Osteocyte (in vitro differentiated cells): ENCODE results near the gene ST14. TPM values are rescaled to one million over a fixed set of nuclear protein-coding genes. Genes with fewer than 3 reads are reported as not detected.

Experiments used
- DNase-seq: peaks from one replicate; pipeline ENCODE4 v3.0.0; 2021; ENCODE audit warnings: mixed read lengths; ENCODE audit not compliant: unreplicated experiment; ENCODE audit errors: extremely low spot score
- H3K27ac Mint-ChIP-seq: one replicate; pipeline ENCODE4 v1.8.0; 2021; ENCODE audit warnings: mild to moderate bottlenecking, mixed read lengths; ENCODE audit not compliant: unreplicated experiment
- H3K27me3 Mint-ChIP-seq: one replicate; pipeline ENCODE4 v1.8.0; 2021; ENCODE audit warnings: mixed read lengths; ENCODE audit not compliant: unreplicated experiment
- H3K36me3 Mint-ChIP-seq: one replicate; pipeline ENCODE4 v1.8.0; 2021; ENCODE audit warnings: mixed read lengths; ENCODE audit not compliant: unreplicated experiment
- H3K4me1 Mint-ChIP-seq: one replicate; pipeline ENCODE4 v1.8.0; 2021; ENCODE audit warnings: mixed read lengths; ENCODE audit not compliant: unreplicated experiment
- H3K4me3 Mint-ChIP-seq: one replicate; pipeline ENCODE4 v1.8.0; 2021; ENCODE audit warnings: mild to moderate bottlenecking, moderate library complexity, mixed read lengths; ENCODE audit not compliant: unreplicated experiment
- H3K9me3 Mint-ChIP-seq: one replicate; pipeline ENCODE4 v1.8.0; 2021; ENCODE audit warnings: mixed read lengths; ENCODE audit not compliant: unreplicated experiment
- CTCF ChIP-seq: fragments of 200-600 bp; sonication (generic); IDR thresholded peaks from 2 replicates; pipeline ENCODE4 v1.5.0; 2021; ENCODE audit warnings: antibody characterized with exemption, mild to moderate bottlenecking, moderate library complexity
- total RNA-seq: library from RNA; stranded (reverse); gene quantifications from 2 replicates; pipeline ENCODE4 v1.2.1, GENCODE V29; 2021

The ST14 gene
- total RNA-seq, 1 donor from 2014 or later, result not detected

- no peak overlapping the region for H3K27ac Mint-ChIP-seq
- TF ChIP-seq CTCF, result no peak
- no peaks in the 10 kb centered on the region for H3K9me3 Mint-ChIP-seq
- H3K36me3 Mint-ChIP-seq, result peaks cover 21% of the 10 kb centered on the region
- no peak overlapping the region for H3K4me3 Mint-ChIP-seq
- no peak for DNase-seq
- no peaks in the 10 kb centered on the region for H3K27me3 Mint-ChIP-seq
- H3K4me1 Mint-ChIP-seq, result no peaks in the 10 kb centered on the region
These were observed 10.7 kb upstream of the ST14 start for GRCh38 chr11:130148796-130149326.

- H3K27me3 Mint-ChIP-seq, result no peaks in the 10 kb centered on the region
- no peak overlapping the region for H3K27ac Mint-ChIP-seq
- no peak overlapping the region for H3K4me3 Mint-ChIP-seq
- no peaks in the 10 kb centered on the region for H3K4me1 Mint-ChIP-seq
- peaks cover 10% of the 10 kb centered on the region for H3K36me3 Mint-ChIP-seq
- no peaks in the 10 kb centered on the region for H3K9me3 Mint-ChIP-seq
- DNase-seq, result no peak
- TF ChIP-seq CTCF, result no peak
These were observed 8.8 kb upstream of the ST14 start for GRCh38 chr11:130150790-130151189.

- DNase-seq, result no peak
These were observed 8.4 kb upstream of the ST14 start for GRCh38 chr11:130151196-130151595.

GRCh38 chr11:130156108-130157022, 3.2 kb upstream of the ST14 start:
- no peak overlapping the region for H3K4me3 Mint-ChIP-seq
- no peaks in the 10 kb centered on the region for H3K9me3 Mint-ChIP-seq
- peaks cover 25% of the 10 kb centered on the region for H3K27me3 Mint-ChIP-seq
- no peak overlapping the region for H3K27ac Mint-ChIP-seq
- H3K4me1 Mint-ChIP-seq, result peaks cover 22% of the 10 kb centered on the region
- DNase-seq, result no peak
- no peaks in the 10 kb centered on the region for H3K36me3 Mint-ChIP-seq
- no peak for TF ChIP-seq CTCF

More at GRCh38 chr11:130151196-130151595, 8.4 kb upstream of the ST14 start:
- H3K4me3 Mint-ChIP-seq, result no peak overlapping the region
- peaks cover 10% of the 10 kb centered on the region for H3K36me3 Mint-ChIP-seq
- H3K27ac Mint-ChIP-seq, result no peak overlapping the region
- TF ChIP-seq CTCF, result no peak
- H3K9me3 Mint-ChIP-seq, result no peaks in the 10 kb centered on the region
- no peaks in the 10 kb centered on the region for H3K4me1 Mint-ChIP-seq
- H3K27me3 Mint-ChIP-seq, result no peaks in the 10 kb centered on the region

- H3K9me3 Mint-ChIP-seq, result no peaks in the 10 kb centered on the region
- peaks cover 32% of the 10 kb centered on the region for H3K27me3 Mint-ChIP-seq
- H3K27ac Mint-ChIP-seq, result no peak overlapping the region
- H3K36me3 Mint-ChIP-seq, result no peaks in the 10 kb centered on the region
- peaks cover 22% of the 10 kb centered on the region for H3K4me1 Mint-ChIP-seq
- no peak for DNase-seq
- no peak for TF ChIP-seq CTCF
- H3K4me3 Mint-ChIP-seq, result no peak overlapping the region
These were observed 2.5 kb upstream of the ST14 start for GRCh38 chr11:130157101-130157500.
